ENCODE results near the gene GSG1L. TPM values are rescaled to one million over a fixed set of nuclear protein-coding genes. Genes with fewer than 3 reads are reported as not detected.

The GSG1L gene
- total and polyA plus RNA-seq, 2 experiments from 2014 or later: not detected

DNA sequence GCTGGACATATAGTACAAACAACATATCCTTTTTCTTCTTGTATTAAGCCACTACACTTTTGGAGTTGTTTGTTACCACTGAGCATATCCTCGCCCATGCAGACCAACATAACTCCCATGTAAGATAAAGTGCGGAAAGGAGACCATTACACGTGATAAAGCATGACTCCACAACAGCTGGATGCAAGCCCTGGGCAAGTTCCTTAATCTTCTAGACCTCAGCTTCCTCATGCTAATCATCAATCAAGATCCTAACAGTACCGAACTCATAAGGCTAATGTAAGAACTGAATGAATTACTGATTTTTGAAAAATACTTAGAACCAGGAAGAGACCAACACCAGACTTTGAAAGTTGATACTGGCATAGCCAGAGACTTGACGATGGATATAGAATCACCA, 47.0 kb upstream of the GSG1L start:
- no peak overlapping the region for H3K4me3 ChIP-seq
- WGBS (ENCODE audit: low lambda C conversion rate, missing lambda C conversion rate): 92% methylated on average over 5 of the region's 5 CpGs
- no peaks in the 10 kb centered on the region for H3K9me3 ChIP-seq (ENCODE audit: low read depth)
- H3K27me3 ChIP-seq: no peaks in the 10 kb centered on the region
- no peak for DNase-seq (ENCODE audit: low spot score)
- H4K20me1 ChIP-seq (ENCODE audit: insufficient read depth, poor library complexity, severe bottlenecking): no peaks in the 10 kb centered on the region
- TF ChIP-seq, protein P1, sequence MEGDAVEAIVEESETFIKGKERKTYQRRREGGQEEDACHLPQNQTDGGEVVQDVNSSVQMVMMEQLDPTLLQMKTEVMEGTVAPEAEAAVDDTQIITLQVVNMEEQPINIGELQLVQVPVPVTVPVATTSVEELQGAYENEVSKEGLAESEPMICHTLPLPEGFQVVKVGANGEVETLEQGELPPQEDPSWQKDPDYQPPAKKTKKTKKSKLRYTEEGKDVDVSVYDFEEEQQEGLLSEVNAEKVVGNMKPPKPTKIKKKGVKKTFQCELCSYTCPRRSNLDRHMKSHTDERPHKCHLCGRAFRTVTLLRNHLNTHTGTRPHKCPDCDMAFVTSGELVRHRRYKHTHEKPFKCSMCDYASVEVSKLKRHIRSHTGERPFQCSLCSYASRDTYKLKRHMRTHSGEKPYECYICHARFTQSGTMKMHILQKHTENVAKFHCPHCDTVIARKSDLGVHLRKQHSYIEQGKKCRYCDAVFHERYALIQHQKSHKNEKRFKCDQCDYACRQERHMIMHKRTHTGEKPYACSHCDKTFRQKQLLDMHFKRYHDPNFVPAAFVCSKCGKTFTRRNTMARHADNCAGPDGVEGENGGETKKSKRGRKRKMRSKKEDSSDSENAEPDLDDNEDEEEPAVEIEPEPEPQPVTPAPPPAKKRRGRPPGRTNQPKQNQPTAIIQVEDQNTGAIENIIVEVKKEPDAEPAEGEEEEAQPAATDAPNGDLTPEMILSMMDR (IDR thresholded peaks at IDR 0.05; ENCODE audit: poor library complexity): no peak
- TF ChIP-seq EZH2 (IDR thresholded peaks at IDR 0.05; ENCODE audit: borderline replicate concordance) (no peak), EZH2phosphoT487 (IDR thresholded peaks at IDR 0.05; ENCODE audit: low read depth, severe bottlenecking, unreplicated experiment) (no peak)
- H3K79me2 ChIP-seq: no peaks in the 10 kb centered on the region
- no peak overlapping the region for H3K4me2 ChIP-seq
- peaks cover 3% of the 10 kb centered on the region for H3K36me3 ChIP-seq (replicated peaks; ENCODE audit: insufficient read depth, low read depth)
- H3K4me1 ChIP-seq (ENCODE audit: insufficient read depth): no peaks in the 10 kb centered on the region
- H3K27ac ChIP-seq: no peak overlapping the region
- no peaks in the 10 kb centered on the region for H3K9me2 ChIP-seq (replicated peaks; ENCODE audit: insufficient read depth)
- no peak overlapping the region for H2AFZ ChIP-seq

- no peak for DNase-seq (ENCODE audit: low spot score)
- H3K9me3 ChIP-seq (ENCODE audit: low read depth): no peaks in the 10 kb centered on the region
Measured at GRCh38 chr16:28110074-28110473, 46.6 kb upstream of the GSG1L start.

DNA sequence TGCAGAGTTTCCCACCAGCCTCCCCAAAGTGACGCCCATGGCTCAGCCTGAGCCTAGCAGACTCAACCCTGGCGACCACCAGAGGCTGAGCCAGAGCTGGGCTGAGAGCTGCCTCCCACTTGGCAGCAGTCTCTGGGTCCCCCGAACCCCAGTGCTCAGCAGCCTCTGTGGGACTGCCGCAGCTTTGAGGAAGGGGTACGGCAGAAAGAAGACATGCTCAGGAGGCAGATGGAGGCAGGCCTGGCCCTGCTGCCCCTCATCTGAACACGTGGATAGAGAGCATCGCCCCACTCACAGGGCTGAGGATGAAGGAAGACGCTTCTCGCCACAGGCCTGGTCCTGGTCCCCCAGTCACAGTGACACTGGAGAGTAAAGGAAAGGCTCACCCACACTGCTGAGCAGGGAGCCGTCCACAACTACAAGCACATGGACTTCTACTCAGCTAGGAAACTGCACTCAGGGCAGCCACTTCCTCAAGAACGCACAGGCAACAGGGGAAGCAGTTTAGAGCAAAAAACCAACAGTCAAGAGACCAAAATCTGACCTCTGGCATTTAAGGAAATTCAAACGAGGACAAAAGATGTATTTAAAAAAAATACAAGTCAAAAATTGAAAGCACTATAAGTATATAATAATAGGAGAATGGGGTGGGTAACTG, 45.2 kb upstream of the GSG1L start:
- H3K4me3 ChIP-seq: no peak overlapping the region
- H3K4me1 ChIP-seq (ENCODE audit: insufficient read depth): no peaks in the 10 kb centered on the region
- WGBS (ENCODE audit: low lambda C conversion rate, missing lambda C conversion rate): 97% methylated on average over 12 of the region's 12 CpGs
- H3K27ac ChIP-seq: no peak overlapping the region
- H3K79me2 ChIP-seq: no peaks in the 10 kb centered on the region
- H3K9me3 ChIP-seq (ENCODE audit: low read depth): no peaks in the 10 kb centered on the region
- H2AFZ ChIP-seq: no peak overlapping the region
- no peak for DNase-seq (ENCODE audit: low spot score)
- no peaks in the 10 kb centered on the region for H3K9me2 ChIP-seq (replicated peaks; ENCODE audit: insufficient read depth)
- H3K27me3 ChIP-seq: no peaks in the 10 kb centered on the region
- TF ChIP-seq, protein P1 (IDR thresholded peaks at IDR 0.05; ENCODE audit: poor library complexity): no peak
- TF ChIP-seq EZH2phosphoT487 (IDR thresholded peaks at IDR 0.05; ENCODE audit: low read depth, severe bottlenecking, unreplicated experiment) (no peak), EZH2 (IDR thresholded peaks at IDR 0.05; ENCODE audit: borderline replicate concordance) (no peak)
- no peaks in the 10 kb centered on the region for H4K20me1 ChIP-seq (ENCODE audit: insufficient read depth, poor library complexity, severe bottlenecking)
- H3K36me3 ChIP-seq (replicated peaks; ENCODE audit: insufficient read depth, low read depth): peaks cover 3% of the 10 kb centered on the region
- no peak overlapping the region for H3K4me2 ChIP-seq

More at GRCh38 chr16:28110074-28110473, 46.6 kb upstream of the GSG1L start:
- no peak overlapping the region for H3K4me3 ChIP-seq
- TF ChIP-seq EZH2phosphoT487 (IDR thresholded peaks at IDR 0.05; ENCODE audit: low read depth, severe bottlenecking, unreplicated experiment): no peak
- TF ChIP-seq EZH2 (IDR thresholded peaks at IDR 0.05; ENCODE audit: borderline replicate concordance): no peak
- TF ChIP-seq, protein P1 (IDR thresholded peaks at IDR 0.05; ENCODE audit: poor library complexity): no peak
- WGBS (ENCODE audit: low lambda C conversion rate, missing lambda C conversion rate): 76% methylated on average over 3 of the region's 3 CpGs
- H3K4me2 ChIP-seq: no peak overlapping the region
- no peaks in the 10 kb centered on the region for H4K20me1 ChIP-seq (ENCODE audit: insufficient read depth, poor library complexity, severe bottlenecking)
- no peak overlapping the region for H3K27ac ChIP-seq
- H3K36me3 ChIP-seq (replicated peaks; ENCODE audit: insufficient read depth, low read depth): peaks cover 3% of the 10 kb centered on the region
- H3K27me3 ChIP-seq: no peaks in the 10 kb centered on the region
- H3K79me2 ChIP-seq: no peaks in the 10 kb centered on the region
- H2AFZ ChIP-seq: no peak overlapping the region
- no peaks in the 10 kb centered on the region for H3K9me2 ChIP-seq (replicated peaks; ENCODE audit: insufficient read depth)
- no peaks in the 10 kb centered on the region for H3K4me1 ChIP-seq (ENCODE audit: insufficient read depth)
